Keratinocyte (primary cell): Measurements from ENCODE around the gene RNU6-9. TPM values are rescaled to one million over a fixed set of nuclear protein-coding genes. Genes with fewer than 3 reads are reported as not detected.

Source experiments
- DNase-seq: peaks from one replicate; pipeline ENCODE4 v3.0.0-alpha.2; 2011; ENCODE audit warnings: low read depth, missing footprints, low spot score
- FAIRE-seq: peaks from 2 replicates; lab custom pipeline; 2011; peaks lifted over from hg19 to GRCh38; lab: Jason Lieb, UNC
- H2AFZ ChIP-seq: 2 replicates; pipeline ENCODE4 v1.6.0; 2012; ENCODE audit warnings: low read length, control low read depth, inconsistent platforms; ENCODE audit not compliant: control insufficient read depth
- H3K27ac ChIP-seq: 2 replicates; pipeline ENCODE4 v1.5.1; 2011; ENCODE audit warnings: low read length; ENCODE audit not compliant: control insufficient read depth, insufficient read depth
- H3K27me3 ChIP-seq: 3 replicates; pipeline ENCODE4 v1.6.0; 2011; ENCODE audit warnings: low read length; ENCODE audit not compliant: control insufficient read depth, insufficient read depth; ENCODE audit errors: extremely low read depth
- H3K36me3 ChIP-seq, 2 experiments: 2 replicates in 1 of 2; 3 replicates in 1 of 2; pipeline ENCODE4 v1.5.1; 2011; ENCODE audit warnings: low read length in 2 of 2, mild to moderate bottlenecking in 1 of 2; ENCODE audit not compliant: control insufficient read depth in 2 of 2, insufficient read depth in 2 of 2; ENCODE audit errors: extremely low read depth in 1 of 2
- H3K4me1 ChIP-seq: 3 replicates; pipeline ENCODE4 v1.5.1; 2011; ENCODE audit warnings: low read length; ENCODE audit not compliant: control insufficient read depth, insufficient read depth; ENCODE audit errors: extremely low read depth
- H3K4me2 ChIP-seq: 3 replicates; pipeline ENCODE4 v1.6.0; 2011; ENCODE audit warnings: low read depth, low read length; ENCODE audit not compliant: control insufficient read depth, insufficient read depth; ENCODE audit errors: extremely low read depth
- H3K4me3 ChIP-seq, 3 experiments: fragments of 200-600 bp in 1 of 3; sonication (generic) in 1 of 3; 2 replicates in 2 of 3; 3 replicates in 1 of 3; pipeline ENCODE4 v1.5.1; 2011 to 2016; ENCODE audit warnings: low read length in 3 of 3, mild to moderate bottlenecking in 3 of 3, control low read depth in 2 of 3, inconsistent platforms in 1 of 3, low read depth in 1 of 3, mixed read lengths in 1 of 3, mixed run types in 1 of 3, moderate library complexity in 1 of 3; ENCODE audit not compliant: control insufficient read depth in 2 of 3, insufficient read depth in 2 of 3; ENCODE audit errors: extremely low read depth in 1 of 3
- H3K79me2 ChIP-seq: 2 replicates; pipeline ENCODE4 v1.6.0; 2012; ENCODE audit warnings: low read length; ENCODE audit not compliant: control insufficient read depth, insufficient read depth
- H3K9ac ChIP-seq: 3 replicates; pipeline ENCODE4 v1.6.0; 2011; ENCODE audit warnings: low read length; ENCODE audit not compliant: control insufficient read depth, insufficient read depth; ENCODE audit errors: extremely low read depth
- H3K9me1 ChIP-seq: 3 replicates; pipeline ENCODE4 v1.6.0; 2011; ENCODE audit warnings: low read length; ENCODE audit not compliant: control insufficient read depth, insufficient read depth; ENCODE audit errors: extremely low read depth
- H3K9me3 ChIP-seq: 2 replicates; pipeline ENCODE4 v1.5.1; 2012; ENCODE audit warnings: low read depth, low read length; ENCODE audit not compliant: control insufficient read depth
- H4K20me1 ChIP-seq: 3 replicates; pipeline ENCODE4 v1.6.0; 2011; ENCODE audit warnings: low read length; ENCODE audit not compliant: control insufficient read depth, insufficient read depth; ENCODE audit errors: extremely low read depth
- EZH2 ChIP-seq: IDR thresholded peaks from one replicate; pipeline ENCODE4 v1.6.1; 2012; ENCODE audit warnings: inconsistent platforms, mild to moderate bottlenecking, low read length, moderate library complexity
- dilution Hi-C: fragments of 300-500 bp; cut with MboI; formaldehyde crosslinking; loops from one replicate; pipeline ENCODE4 v1.7.0; 2020; ENCODE audit warnings: low sequenced_read_pairs; ENCODE audit not compliant: extremely low pct_ligation_motif_present
- polyA plus RNA-seq, 5 experiments: library from polyadenylated mRNA; depleted of rRNA in 3 of 5; stranded (reverse) in 3 of 5; stranded (forward) in 1 of 5; unstranded in 1 of 5; fragments of >200 nt; gene quantifications; 1 replicate in 1 of 5; 2 replicates in 3 of 5; 3 replicates in 1 of 5; pipeline versions ENCODE4 v1.2.1 to v1.2.3, GENCODE V29; 2011 to 2012; ENCODE audit warnings: missing spikeins in 2 of 5, low read depth in 1 of 5, low replicate concordance in 1 of 5
- TF ChIP-seq, protein P1 (sequence below), 3 experiments: IDR thresholded peaks in 1 of 3; conservative IDR thresholded peaks in 1 of 3; optimal IDR thresholded peaks in 1 of 3; 2 replicates in 2 of 3; 3 replicates in 1 of 3; pipeline versions ENCODE3 to v1.5.1; 2011; ENCODE audit warnings: low read length in 3 of 3, mild to moderate bottlenecking in 3 of 3, moderate library complexity in 2 of 3, control low read depth in 1 of 3, inconsistent platforms in 1 of 3; ENCODE audit not compliant: insufficient read depth in 2 of 3; ENCODE audit errors: extremely low read depth in 1 of 3

Gene RNU6-9
- polyA plus RNA-seq, 1 donor (not counting 4 experiments of a cell fraction or from before 2014, with no cell fraction given): not detected

GRCh38 chr19:870314-870713 lies 23.0 kb upstream of the RNU6-9 start:
- Histone ChIP-seq H3K27me3 (no peaks in the 10 kb centered on the region), H3K79me2 (no peaks in the 10 kb centered on the region), H4K20me1 (no peaks in the 10 kb centered on the region), H3K36me3 (peaks cover 16 to 17% of the 10 kb centered on the region in 2 experiments), H3K4me1 (peaks cover 25% of the 10 kb centered on the region), H3K9me1 (no peaks in the 10 kb centered on the region), H3K9ac (no peak overlapping the region), H3K4me3 (no peak overlapping the region), H3K9me3 (no peaks in the 10 kb centered on the region), H2AFZ (no peak overlapping the region), H3K4me2 (no peak overlapping the region), H3K27ac (no peak overlapping the region)
- DNase-seq (no peak), FAIRE-seq (no peak)
- TF ChIP-seq EZH2: no peak
- TF ChIP-seq, protein P1, sequence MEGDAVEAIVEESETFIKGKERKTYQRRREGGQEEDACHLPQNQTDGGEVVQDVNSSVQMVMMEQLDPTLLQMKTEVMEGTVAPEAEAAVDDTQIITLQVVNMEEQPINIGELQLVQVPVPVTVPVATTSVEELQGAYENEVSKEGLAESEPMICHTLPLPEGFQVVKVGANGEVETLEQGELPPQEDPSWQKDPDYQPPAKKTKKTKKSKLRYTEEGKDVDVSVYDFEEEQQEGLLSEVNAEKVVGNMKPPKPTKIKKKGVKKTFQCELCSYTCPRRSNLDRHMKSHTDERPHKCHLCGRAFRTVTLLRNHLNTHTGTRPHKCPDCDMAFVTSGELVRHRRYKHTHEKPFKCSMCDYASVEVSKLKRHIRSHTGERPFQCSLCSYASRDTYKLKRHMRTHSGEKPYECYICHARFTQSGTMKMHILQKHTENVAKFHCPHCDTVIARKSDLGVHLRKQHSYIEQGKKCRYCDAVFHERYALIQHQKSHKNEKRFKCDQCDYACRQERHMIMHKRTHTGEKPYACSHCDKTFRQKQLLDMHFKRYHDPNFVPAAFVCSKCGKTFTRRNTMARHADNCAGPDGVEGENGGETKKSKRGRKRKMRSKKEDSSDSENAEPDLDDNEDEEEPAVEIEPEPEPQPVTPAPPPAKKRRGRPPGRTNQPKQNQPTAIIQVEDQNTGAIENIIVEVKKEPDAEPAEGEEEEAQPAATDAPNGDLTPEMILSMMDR (optimal IDR thresholded peaks at IDR 0.05 in 1 of 3, IDR thresholded peaks at IDR 0.05 in 1 of 3, conservative IDR thresholded peaks at IDR 0.05 in 1 of 3; ENCODE audit: extremely low read depth in 1 of 3, insufficient read depth in 2 of 3, low read length in 3 of 3): no peak
- dilution Hi-C loops: no loop called here

GRCh38 chr19:870963-871401 lies 22.3 kb upstream of the RNU6-9 start:
- Histone ChIP-seq H3K9ac (no peak overlapping the region), H3K27ac (no peak overlapping the region), H2AFZ (no peak overlapping the region), H3K4me1 (peaks cover 25% of the 10 kb centered on the region), H3K36me3 (peaks cover 17 to 22% of the 10 kb centered on the region in 2 experiments), H4K20me1 (no peaks in the 10 kb centered on the region), H3K27me3 (no peaks in the 10 kb centered on the region), H3K4me2 (no peak overlapping the region), H3K4me3 (no peak overlapping the region), H3K79me2 (no peaks in the 10 kb centered on the region), H3K9me1 (no peaks in the 10 kb centered on the region), H3K9me3 (no peaks in the 10 kb centered on the region)
- dilution Hi-C loops: no loop called here
- TF ChIP-seq EZH2: no peak
- TF ChIP-seq, protein P1 (optimal IDR thresholded peaks at IDR 0.05 in 1 of 3, IDR thresholded peaks at IDR 0.05 in 1 of 3, conservative IDR thresholded peaks at IDR 0.05 in 1 of 3; ENCODE audit: extremely low read depth in 1 of 3, insufficient read depth in 2 of 3, low read length in 3 of 3): no peak
- FAIRE-seq (no peak), DNase-seq (no peak)
